KG1 (cell line): ENCODE results near the gene PARP9.
"Not testable (repeated sequence)": the region's sequence is repeated elsewhere in the genome, so short reads cannot be mapped to it uniquely, and the experiment has no call there.

ENCODE experiments used
- DNase-seq: peaks from one replicate; lab custom pipeline; 2025; lab: John Stamatoyannopoulos, UW

The PARP9 gene

DNA sequence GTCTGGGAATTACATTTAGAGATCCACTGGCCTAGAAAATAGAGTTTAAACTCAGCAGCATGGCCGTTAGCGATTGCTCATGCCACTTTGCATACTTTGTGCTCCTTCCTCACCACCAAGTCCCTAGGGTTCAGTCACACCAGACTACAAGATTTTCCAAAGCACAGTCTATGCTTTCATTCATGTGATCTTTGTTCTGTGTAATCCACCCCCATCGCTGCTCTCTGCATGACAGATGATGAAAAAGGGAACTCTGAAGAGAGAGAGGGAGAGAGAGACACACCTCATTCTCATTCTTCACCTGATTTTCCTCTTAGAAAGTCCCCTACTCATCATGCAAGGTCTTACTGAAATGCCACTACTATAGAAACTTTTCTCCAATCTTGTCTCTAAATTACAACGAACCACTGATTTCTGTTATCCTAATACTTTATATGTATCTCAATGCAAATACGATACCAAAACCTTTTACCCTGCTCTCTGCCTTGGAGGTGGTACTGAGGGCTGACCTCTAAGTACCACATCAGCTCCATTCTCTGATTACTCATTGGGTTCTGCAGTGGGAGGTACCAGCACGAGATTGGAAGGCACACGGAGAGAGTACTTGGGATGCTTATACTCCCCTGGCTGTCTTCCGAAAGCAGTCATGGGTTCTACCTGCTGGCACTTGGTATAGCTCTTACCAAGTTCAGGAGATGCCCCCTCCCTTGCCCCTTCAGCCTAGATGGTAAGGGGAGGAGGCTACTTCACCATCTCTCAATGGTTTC, 12.3 kb upstream of the PARP9 start:
- no peak for DNase-seq

DNA sequence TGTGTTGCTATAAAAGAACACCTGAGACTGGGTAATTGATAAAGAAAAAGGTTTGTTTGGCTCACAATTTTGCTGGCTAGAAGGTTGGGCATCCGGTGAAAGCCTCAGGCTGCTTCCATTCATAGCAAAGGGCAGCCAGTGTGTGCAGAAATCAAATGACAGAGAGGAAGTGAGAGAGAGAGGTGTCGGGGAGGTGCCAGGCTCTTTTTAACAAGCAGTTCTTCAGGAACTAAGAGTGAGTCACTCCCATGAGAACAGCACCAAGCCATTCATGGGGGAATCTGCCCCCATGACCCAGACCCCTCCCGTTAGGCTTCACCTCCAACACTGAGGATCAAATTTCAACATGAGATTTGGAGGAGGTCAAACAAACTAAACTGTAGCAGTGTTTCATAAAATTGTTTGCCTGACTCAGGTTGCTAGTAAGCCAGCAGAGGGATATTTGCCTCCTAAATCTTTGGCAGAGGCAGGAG, 8.9 kb upstream of the PARP9 start:
- no peak for DNase-seq

DNA sequence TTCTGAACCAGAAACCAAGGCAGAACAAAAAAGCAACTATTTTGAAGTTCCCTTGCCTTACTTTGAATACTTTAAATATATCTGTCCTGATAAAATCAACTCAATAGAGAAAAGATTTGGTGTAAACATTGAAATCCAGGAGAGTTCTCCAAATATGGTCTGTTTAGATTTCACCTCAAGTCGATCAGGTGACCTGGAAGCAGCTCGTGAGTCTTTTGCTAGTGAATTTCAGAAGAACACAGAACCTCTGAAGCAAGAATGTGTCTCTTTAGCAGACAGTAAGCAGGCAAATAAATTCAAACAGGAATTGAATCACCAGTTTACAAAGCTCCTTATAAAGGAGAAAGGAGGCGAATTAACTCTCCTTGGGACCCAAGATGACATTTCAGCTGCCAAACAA, 4.7 kb upstream of the PARP9 start:
- DNase-seq = no peak

DNA sequence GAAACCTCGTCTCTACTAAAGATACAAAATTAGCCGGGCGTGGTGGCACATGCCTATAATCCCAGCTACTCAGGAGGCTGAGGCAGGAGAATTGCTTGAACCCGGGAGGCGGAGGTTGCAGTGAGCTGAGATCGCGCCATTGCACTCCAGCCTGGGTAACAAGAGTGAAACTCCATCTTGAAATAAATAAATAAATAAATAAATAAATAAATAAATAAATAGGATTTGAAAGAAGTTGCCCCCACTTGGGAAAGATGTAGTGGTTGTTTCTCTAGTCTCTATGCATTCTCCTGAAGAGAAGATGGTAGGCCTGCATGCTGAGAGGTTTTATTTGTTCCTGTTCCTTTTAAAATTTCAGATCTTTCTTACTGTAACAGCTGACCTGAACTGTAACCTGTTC, 4.0 kb upstream of the PARP9 start:
- not testable (repeated sequence) for DNase-seq

DNA sequence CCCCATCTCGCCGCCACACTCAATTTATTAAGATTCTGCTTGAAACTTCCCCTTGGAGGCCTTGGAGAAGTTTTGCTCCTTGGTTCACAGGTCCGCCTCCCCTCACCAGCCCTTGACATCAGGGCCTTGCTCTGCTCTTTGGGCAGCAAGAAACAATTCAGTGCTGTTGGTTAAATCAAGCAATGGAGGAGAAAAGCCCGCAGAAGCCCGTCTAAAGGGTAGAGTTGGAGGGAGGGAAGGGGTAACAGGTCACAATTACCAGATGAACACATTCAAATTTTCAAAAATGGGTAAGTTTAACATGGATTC, 429 bp downstream of the PARP9 start:
- no peak for DNase-seq

DNA sequence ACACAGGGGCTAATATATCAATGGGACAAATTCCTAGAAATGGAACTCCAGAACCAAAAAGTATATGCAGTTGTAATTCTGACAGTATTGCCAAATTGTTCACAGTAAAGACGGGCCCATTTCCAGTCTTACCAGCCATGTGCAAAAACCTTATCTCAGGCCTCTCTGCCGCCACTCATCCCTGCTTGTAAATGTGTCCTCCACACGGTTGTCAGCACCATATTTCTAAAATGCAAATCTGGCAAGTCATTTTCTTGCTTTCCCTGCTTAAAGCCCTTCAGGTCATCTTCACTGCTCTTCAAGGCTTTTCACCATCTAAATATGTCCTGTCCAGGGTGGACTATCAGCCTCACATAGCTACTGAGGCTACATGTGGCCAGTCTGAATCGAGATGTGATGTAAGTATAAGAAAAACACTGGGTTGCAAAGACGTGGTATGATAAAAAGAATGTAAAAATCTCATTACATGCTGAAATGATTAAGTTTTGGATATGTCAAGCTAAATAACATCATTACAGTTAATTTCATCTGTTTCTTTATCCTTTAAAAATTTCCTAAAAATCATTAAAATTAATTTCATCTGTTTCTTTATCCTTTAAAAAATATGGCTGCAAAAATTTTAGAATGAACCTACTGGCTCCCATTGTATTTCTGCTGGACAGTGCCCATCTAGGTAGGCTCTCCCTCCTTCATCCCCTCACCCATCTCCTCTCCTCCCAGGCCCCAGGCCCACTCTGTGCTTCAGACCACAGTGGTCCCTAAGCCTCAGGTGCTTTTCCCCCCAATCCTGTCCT, 980 bp downstream of the PARP9 start:
- no peak for DNase-seq

DNA sequence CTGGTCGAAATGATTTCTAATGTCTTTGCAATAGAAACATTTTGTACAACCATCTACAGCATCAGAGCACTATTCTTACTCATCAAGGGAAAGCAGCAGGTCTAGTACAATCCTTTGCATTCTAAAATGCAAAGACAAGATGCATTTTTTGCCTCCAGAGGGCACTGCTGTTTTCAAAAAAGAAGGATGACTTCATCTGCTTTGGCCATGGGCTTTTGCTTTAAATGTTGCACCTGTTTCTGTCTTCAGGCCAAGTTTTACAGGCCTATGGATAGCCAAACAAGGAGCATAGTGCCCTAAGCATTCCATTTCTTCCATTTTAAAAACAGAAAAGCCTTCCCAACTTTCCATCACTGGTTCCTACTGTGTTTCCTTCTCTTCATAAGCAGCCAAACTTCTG, 3.4 kb downstream of the PARP9 start:
- peak; percentile 21 for DNase-seq

DNA sequence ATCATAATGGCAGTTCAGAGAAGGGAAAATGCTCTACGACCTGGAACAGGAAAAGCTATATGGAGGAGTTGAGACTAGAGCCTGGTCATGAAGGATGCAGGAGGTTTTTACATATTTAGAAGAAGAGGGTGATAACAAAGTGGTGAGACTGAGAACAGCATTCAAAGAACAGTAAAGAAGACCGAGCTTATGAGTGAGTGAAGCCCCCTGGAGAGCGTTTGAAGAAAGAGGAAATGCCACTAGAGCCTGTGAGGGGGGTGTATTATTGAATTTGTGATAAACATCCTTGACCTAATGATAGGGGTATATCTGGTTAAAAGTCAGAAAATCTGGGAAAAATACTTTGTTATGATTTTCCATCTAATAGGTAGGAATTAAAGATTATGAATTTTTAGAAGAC, 4.2 kb downstream of the PARP9 start:
- no peak for DNase-seq

DNA sequence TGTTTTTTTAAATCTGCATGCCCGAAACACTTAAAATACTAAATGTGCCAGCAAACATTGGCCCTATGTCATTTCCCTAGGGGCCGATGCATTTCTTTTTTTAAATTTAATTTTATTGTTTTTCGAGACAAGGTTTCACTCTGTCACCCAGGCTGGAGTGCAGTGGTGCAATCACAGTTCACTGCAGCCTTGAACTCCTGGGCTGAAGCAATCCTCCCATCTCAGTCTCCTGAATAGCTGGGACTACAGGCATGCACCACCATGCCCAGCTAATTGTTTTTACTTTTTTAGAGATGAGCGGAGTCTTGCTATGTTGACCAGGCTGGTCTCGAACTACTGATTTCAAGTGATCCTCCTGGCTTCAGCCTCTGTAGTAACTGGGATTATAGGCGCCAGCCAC, 5.5 kb downstream of the PARP9 start:
- no peak for DNase-seq

DNA sequence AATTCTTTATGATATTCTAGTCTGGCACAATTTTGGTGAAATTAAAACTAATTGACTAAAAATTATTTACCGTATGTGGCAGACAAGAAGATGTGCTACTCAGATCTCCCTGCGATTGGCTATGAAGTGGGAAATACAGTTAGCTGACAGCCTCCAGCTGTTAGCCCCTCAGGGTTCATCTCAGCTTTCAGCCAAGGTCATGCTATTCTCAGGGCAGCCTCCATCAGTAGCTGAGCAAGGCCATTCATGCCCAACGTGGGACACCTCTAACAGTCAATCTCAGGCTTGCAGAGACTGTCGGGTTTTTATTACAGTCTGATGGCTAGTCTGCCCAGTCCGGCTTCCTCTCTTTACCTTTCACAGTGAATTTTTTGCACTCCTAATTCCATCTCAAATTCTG, 6.7 kb downstream of the PARP9 start:
- no peak for DNase-seq

DNA sequence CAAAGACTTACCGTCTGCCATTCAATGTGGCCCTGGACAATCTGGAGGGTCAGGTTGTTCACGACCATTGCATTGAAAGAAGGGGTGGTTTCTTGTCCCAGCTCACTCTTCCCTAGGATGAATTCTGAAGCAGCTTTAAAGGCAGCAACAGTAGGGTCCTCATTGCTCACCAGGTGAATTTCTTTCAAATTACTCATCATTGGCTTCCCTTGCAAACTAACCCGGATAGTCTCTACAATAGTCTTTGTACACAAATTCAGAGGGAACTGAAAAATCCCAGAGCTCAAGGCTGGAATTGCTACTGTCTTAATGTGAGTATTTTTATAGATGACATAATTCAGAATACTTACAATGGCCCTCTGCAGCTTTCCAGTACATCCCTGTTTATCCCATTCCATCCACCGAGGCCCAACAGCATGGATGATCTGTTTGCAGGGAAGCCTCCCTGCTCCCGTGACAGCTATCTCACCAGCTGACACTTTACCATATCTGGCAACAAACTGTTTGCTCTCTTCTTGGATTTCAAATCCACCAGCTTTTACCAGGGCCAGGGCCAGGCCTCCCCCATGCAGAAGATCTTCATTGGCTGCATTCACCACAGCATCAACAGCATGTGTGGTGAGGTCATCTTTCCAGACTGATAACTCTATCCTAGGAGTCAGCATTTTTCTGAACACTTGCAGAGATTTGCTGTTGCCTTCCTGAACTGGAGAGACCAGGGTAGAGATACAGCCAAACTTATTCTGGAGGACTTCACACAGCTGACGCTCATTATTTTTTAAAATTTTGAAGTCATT, 8.6 kb downstream of the PARP9 start:
- DNase-seq = no peak

DNA sequence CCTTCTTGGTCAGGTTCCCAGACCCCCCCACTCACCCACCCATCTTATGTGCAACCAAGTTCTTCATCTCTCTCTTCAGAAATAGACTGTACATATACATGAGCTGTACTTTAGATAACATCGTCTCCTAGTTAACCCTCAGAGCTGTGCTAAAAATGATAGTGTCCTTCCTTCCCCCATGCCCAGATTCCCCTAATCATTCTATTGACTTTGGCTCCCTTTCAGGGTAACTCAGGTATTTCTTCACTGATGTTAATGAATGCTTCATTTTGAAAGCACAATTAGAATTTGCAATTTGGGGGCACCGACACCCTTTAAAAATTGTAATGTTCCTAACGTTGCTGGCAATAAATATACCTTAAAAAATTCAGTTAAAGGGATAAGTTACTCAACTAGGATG, 10.9 kb downstream of the PARP9 start:
- no peak for DNase-seq

DNA sequence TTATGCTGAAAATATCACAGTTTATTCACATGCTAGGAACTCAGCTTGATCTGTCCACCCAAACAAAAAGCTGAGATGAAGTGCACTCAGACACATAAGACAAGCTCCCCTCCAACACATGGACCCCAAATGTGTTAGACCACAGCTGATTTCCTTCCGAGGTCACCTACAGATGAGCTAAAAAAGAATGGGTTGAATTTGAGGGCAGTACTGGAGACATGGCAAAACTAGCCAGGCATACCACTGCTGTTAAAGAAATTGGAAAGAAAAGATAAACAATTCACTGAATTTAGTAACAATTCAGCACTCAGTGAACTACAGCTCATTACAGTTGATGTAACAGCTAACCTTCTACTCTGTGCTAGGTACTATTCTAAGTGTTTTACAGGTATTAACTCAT, 15.5 kb downstream of the PARP9 start:
- no peak for DNase-seq

DNA sequence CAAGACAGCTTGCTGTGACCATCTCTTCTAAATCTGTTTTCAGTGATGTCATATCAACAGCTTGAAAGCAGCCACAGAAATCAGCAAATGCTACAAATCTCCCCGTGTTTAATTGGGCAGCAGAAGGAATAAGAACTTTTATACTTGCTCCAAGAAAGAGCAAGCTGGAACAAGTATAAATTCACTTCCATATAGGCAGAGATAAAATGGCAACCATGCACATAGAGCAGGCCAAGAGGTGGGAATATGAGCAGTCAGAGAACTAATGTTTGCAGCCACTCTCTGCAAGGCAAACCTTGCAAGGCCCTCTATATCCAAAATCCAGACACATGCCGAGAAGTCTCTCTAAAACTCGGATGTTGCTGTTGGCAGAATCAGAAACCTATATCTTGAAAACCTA, 16.0 kb downstream of the PARP9 start:
- no peak for DNase-seq

DNA sequence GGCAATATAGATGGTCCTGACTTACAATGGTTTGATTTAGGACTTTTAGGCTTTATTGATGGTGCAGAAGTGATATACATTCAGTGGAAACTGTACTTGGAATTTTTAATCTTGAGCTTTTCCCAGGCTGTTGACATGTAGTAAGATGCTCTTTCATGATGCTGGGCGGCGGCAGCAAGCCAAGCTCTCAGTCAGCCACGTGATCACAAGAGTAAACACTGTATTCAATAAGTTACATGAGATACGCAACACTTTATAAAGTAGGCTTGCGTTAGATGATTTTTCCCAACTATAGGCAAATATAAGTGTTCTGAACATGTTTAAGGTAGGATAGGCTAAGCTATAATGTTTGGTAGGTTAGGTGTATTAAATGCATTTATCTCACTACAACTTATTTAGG, 17.9 kb downstream of the PARP9 start:
- DNase-seq = no peak

DNA sequence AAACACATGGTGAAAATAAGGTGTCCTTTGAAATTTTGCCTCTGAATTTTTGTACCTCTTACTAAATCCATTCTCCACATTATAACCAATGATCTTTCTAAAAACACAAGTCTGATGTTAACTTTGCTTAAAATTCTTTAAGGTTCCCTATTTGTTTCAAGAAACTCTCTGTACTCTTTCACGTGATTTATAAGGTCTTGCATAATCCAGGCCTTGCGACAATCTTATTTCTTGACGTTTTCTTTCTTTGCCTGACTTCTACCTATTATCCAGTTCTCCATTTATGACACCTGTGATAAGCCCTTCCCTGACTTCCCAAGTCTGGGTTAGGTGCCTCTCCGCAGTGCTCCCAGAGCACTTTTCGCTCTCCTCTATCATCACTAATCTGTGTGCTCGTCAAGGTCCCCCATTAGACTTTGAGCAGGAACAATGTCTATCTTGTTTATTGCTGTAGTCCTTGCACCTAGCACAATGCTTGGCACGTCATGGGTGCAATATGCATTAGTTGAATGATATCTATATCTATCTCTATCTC, 25.1 kb downstream of the PARP9 start:
- no peak for DNase-seq

DNA sequence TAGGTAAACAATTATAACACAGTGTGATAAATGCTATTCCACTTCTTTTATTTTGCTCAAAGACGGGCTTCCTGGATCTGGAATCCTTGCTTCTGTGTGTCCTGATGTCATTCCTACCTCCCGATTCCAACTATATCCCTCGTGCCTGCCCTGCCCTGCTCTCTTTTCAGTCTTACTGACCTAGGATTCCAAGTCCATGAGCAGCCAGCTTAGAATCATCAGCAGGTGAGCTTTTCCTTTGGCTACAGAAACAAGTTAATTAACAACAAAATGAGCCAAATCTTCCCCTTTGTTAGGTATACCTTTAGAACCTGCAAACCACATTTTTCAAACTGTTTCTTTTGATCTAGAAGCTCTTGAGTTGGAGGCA, 27.5 kb downstream of the PARP9 start:
- DNase-seq = no peak

DNA sequence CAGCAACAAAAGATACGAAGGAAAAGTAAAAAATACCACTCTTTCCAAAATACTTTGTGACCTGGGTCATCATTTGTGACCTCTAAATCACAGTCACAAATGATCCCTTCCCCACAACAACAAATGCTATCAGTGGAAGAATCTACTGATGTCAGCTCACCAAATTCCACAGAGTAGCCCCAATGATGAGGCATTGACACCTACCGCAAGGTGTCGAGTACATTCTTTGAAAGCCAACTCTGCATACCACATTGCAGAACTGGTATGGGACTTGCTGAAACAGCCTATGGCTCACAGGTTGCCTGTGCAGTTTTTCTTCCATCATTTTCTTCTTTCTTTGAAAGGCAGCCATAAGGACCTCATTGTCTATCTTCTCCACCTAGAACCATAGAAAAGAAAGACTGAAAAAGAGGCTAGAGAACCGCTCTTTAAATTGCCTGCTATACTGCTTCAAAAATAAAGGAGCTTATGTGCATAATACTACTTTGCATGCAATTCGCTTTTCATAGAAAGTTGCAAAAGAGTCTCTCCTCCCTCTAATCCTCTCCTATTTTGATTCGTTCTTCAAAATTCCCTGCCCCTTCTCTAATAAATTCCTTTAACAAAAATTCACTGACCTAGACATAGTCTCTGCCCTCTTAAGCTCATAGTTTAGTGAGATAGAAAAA, 28.0 kb downstream of the PARP9 start:
- no peak for DNase-seq

DNA sequence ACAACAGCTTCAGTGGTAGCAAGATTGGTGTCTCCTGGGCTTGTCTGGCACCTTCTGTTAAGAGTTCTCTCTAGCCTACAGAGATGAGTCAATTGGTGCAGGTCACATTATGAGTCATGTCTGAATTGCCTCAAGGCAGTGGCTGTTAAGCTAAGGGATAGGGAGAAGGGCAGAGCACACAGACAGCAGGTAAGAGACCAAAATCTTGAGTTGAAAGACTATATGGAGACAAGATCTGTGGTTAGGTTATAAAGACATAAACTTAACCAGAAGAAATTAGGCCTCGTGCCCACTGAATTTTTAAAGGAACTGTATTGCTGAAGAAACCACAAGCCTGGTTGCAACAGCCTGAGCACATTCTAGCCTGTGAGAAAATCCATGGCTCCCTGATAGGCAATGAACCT, 30.2 kb downstream of the PARP9 start:
- peak; percentile 10 for DNase-seq

DNA sequence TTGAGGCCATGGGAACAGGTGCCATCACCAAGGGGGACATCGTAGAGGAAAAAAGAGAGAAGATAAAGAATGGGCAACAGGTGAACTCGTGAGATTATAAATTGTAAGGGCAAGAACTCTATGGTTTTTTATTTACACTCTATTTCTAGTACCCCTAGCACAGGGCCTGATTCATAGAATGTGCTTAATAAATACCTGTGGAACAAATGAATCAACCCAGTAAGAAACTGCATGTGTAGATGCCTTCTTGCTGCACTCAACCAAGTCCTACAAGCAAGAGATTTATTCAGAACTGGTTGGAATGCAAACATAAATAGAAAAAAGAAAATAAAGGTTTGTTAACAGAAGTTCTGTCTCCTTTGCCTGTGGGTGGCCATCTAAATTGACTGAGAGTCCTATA, 30.6 kb downstream of the PARP9 start:
- DNase-seq = no peak

DNA sequence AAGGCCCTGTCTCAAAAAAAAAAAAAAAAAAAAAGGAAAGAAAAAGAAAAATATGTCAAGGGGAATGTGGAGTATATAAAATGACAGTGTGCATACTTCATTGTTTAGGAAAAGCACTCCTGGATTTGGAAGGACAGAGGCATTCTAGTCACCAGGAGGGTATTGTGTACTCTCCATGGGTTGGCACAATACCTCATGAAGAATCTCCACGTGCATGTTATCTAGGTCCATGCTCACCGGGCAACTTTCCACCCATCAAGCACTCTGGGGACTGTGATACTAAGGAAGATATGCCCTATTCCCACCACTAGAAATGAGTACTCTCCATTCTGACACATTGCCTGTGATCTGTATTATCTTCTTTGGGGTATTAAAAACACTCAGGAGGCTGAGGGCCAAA, 33.9 kb downstream of the PARP9 start:
- no peak for DNase-seq

DNA sequence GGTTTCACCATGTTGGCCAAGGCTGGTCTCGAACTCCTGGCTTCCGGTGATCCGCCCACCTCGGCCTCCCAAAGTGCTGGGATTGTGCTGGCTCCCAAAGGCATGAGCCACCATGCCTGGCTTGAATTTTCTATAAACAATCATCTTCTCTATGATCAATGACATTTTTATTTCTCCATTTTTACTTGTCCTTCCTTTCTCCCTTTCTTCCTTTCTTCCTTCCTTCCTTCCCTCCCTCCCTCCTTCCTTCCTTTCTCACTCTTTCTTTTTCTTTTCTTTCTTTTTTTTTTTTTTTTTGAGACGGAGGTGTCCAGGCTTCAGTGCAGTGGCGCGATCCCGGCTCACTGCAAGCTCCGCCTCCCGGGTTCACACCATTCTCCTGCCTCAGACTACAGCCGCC, 40.8 kb downstream of the PARP9 start:
- DNase-seq = no peak
